ENCODE results near the gene FOXO3. TPM values are rescaled to one million over a fixed set of nuclear protein-coding genes. Genes with fewer than 3 reads are reported as not detected.

Gene FOXO3
- total and polyA plus RNA-seq, 2 of the 8 experiments (the other 6 are each of a cell fraction or from before 2014, with no cell fraction given) = 13.1 to 19.3 TPM

- DNase-seq (ENCODE audit: low read depth in 1 of 2, low spot score in 2 of 2) (no peak), FAIRE-seq (no peak)
- Histone ChIP-seq H2AFZ (ENCODE audit: low read length) (no peak overlapping the region), H3K27ac (ENCODE audit: low read depth, low read length) (no peak overlapping the region), H2AK5ac (ENCODE audit: low read depth, low read length) (no peak overlapping the region), H2BK120ac (replicated peaks; ENCODE audit: low read depth, low read length) (no peak overlapping the region), H2BK20ac (ENCODE audit: low read length) (no peak overlapping the region), H4K20me1 (replicated peaks in 1 of 2; ENCODE audit: control insufficient read depth in 1 of 2, insufficient read depth in 2 of 2, low read length in 2 of 2) (no peaks in the 10 kb centered on the region), H2BK5ac (ENCODE audit: low read depth, low read length) (no peak overlapping the region), H3K36me3 (ENCODE audit: control insufficient read depth in 2 of 4, insufficient read depth in 4 of 4, low read length in 3 of 4) (no peaks in the 10 kb centered on the region), H3K9me3 (ENCODE audit: insufficient read depth in 2 of 2, low read depth in 1 of 2, low read length in 1 of 2) (no peaks in the 10 kb centered on the region), H4K91ac (replicated peaks; ENCODE audit: insufficient read length, low read length) (no peak overlapping the region), H4K8ac (ENCODE audit: extremely low read depth, insufficient read depth, low read length) (no peak overlapping the region), H3K23ac (ENCODE audit: insufficient read length) (no peak overlapping the region), H3K56ac (replicated peaks; ENCODE audit: insufficient read length, low read depth, low read length) (no peak overlapping the region), H3K79me2 (ENCODE audit: control insufficient read depth in 1 of 2, insufficient read depth in 2 of 2, low read length in 2 of 2) (peaks cover 0 to 23% of the 10 kb centered on the region in 2 experiments; a peak in 2 of 4 replicates), H3K14ac (ENCODE audit: insufficient read length) (no peak overlapping the region), H3K79me1 (ENCODE audit: low read depth, low read length) (peaks cover 2% of the 10 kb centered on the region; the same call in 1 of the 2 replicates), H2BK15ac (ENCODE audit: low read length) (no peak overlapping the region), H3K4me1 (replicated peaks in 1 of 4; ENCODE audit: control insufficient read depth in 3 of 4, insufficient read depth in 4 of 4, low read length in 3 of 4) (peaks cover 0 to 6% (median 4%) of the 10 kb centered on the region in 4 experiments; a peak in 5 of 7 replicates), H4K5ac (ENCODE audit: insufficient read length, low read depth, low read length) (no peak overlapping the region), H2BK12ac (ENCODE audit: low read depth, low read length) (no peak overlapping the region), H3K4me3 (ENCODE audit: extremely low read depth in 1 of 4, insufficient read depth in 2 of 4, low read depth in 3 of 4, low read length in 4 of 4) (no peak overlapping the region), H3K18ac (ENCODE audit: extremely low read depth, low read length) (no peak overlapping the region), H3K4me2 (ENCODE audit: insufficient read depth in 1 of 2, low read depth in 2 of 2, low read length in 2 of 2) (no peak overlapping the region), H3K9ac (replicated peaks in 1 of 4; ENCODE audit: extremely low read depth in 1 of 4, low read depth in 3 of 4, low read length in 3 of 4) (no peak overlapping the region), H3K23me2 (ENCODE audit: low read depth, low read length) (no peaks in the 10 kb centered on the region), H3K27me3 (replicated peaks in 1 of 4; ENCODE audit: control insufficient read depth in 3 of 4, extremely low read depth in 1 of 4, insufficient read depth in 3 of 4, low read length in 3 of 4) (no peaks in the 10 kb centered on the region), H3K4ac (replicated peaks; ENCODE audit: insufficient read length, low read depth, low read length) (no peak overlapping the region)
- WGBS, 2 experiments (ENCODE audit: extremely low coverage in 1 of 2, insufficient coverage in 1 of 2, insufficient read length in 1 of 2, insufficient replicate concordance in 2 of 2, low coverage in 1 of 2, low lambda C conversion rate in 2 of 2, missing lambda C conversion rate in 1 of 2) = 83% methylated on average over 5 of the region's 5 CpGs; no CpG with 5 or more reads in 1 of the 2 experiments
- ChIA-PET CTCF (ENCODE audit: partially characterized antibody) (interaction anchor here (0.6 to 1.2 kb wide), 4 partner anchors 10 to 110 kb away, joined by 3 read pairs; no protein-coding TSS in a partner anchor), POLR2A (ENCODE audit: partially characterized antibody) (interaction anchor here (0.6 kb wide), 1 partner anchor 102 kb away, joined by 3 read pairs; no protein-coding TSS in a partner anchor)
- TF ChIP-seq ATF2 (IDR thresholded peaks at IDR 0.05; ENCODE audit: low read length) (no peak), GTF2F1 (IDR thresholded peaks at IDR 0.05; ENCODE audit: borderline replicate concordance, low read depth, low read length) (no peak), KDM5A (IDR thresholded peaks at IDR 0.05; ENCODE audit: low read length) (no peak), RBBP5 (IDR thresholded peaks at IDR 0.05; ENCODE audit: borderline replicate concordance, low read depth, low read length) (no peak), SP4 (IDR thresholded peaks at IDR 0.05; ENCODE audit: low read length) (no peak), BCL11A (IDR thresholded peaks at IDR 0.05; ENCODE audit: low read depth in 2 of 2, low read length in 2 of 2) (no peak), SIN3A (conservative IDR thresholded peaks at IDR 0.05 in 1 of 2, IDR thresholded peaks at IDR 0.05 in 1 of 2; ENCODE audit: low read depth in 1 of 2, low read length in 2 of 2) (no peak), JUN (IDR thresholded peaks at IDR 0.05; ENCODE audit: low read depth, low read length) (no peak), HDAC6 (IDR thresholded peaks at IDR 0.05; ENCODE audit: low read depth, low read length) (no peak)
- TF ChIP-seq, protein P1, sequence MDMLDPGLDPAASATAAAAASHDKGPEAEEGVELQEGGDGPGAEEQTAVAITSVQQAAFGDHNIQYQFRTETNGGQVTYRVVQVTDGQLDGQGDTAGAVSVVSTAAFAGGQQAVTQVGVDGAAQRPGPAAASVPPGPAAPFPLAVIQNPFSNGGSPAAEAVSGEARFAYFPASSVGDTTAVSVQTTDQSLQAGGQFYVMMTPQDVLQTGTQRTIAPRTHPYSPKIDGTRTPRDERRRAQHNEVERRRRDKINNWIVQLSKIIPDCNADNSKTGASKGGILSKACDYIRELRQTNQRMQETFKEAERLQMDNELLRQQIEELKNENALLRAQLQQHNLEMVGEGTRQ (IDR thresholded peaks at IDR 0.05; ENCODE audit: low read length) = no peak
- TF ChIP-seq, protein P2, sequence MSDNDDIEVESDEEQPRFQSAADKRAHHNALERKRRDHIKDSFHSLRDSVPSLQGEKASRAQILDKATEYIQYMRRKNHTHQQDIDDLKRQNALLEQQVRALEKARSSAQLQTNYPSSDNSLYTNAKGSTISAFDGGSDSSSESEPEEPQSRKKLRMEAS (IDR thresholded peaks at IDR 0.05) = no peak
These were observed 90.1 kb downstream of the FOXO3 start for GRCh38 chr6:108650781-108651180.
